HFFc6 (cell line): ENCODE results near the gene PIKFYVE. TPM values are rescaled to one million over a fixed set of nuclear protein-coding genes. Genes with fewer than 3 reads are reported as not detected.

ENCODE experiments used
- DNase-seq: peaks from one replicate; pipeline ENCODE4 v3.0.0-alpha.2; 2018
- H3K27ac Mint-ChIP-seq: 2 replicates; pipeline ENCODE4 v1.8.0; 2020; ENCODE audit warnings: mild to moderate bottlenecking, mixed read lengths
- H3K27me3 Mint-ChIP-seq: 2 replicates; pipeline ENCODE4 v1.8.0; 2021; ENCODE audit warnings: mild to moderate bottlenecking, moderate library complexity, mixed read lengths; ENCODE audit not compliant: insufficient read depth
- H3K36me3 Mint-ChIP-seq: 2 replicates; pipeline ENCODE4 v1.8.0; 2021; ENCODE audit warnings: low read depth, mixed read lengths
- H3K4me1 Mint-ChIP-seq: 2 replicates; pipeline ENCODE4 v1.8.0; 2020; ENCODE audit warnings: low read depth, mixed read lengths
- H3K4me3 Mint-ChIP-seq: 2 replicates; pipeline ENCODE4 v1.8.0; 2020; ENCODE audit warnings: mild to moderate bottlenecking, moderate library complexity, mixed read lengths
- H3K9me3 Mint-ChIP-seq: 2 replicates; pipeline ENCODE4 v1.8.0; 2020; ENCODE audit warnings: mild to moderate bottlenecking, mixed read lengths
- total RNA-seq, 6 experiments: library from RNA; stranded (reverse); fragmentation: NEBNext Ultra II Directional; extraction: Animal tissue kit (Norgen Biotek cat#: 25700); gene quantifications; 2 replicates in 1 of 6; 3 replicates in 5 of 6; pipeline ENCODE4 v1.2.3, GENCODE V29; 2021
- TF ChIP-seq, protein P1 (sequence below): fragments of 200-600 bp; sonication (generic); IDR thresholded peaks from 2 replicates; pipeline ENCODE4 v1.5.0; 2021; ENCODE audit warnings: antibody characterized with exemption, mild to moderate bottlenecking

The PIKFYVE gene
- total RNA-seq, 6 experiments from 2014 or later = 17.2 to 22.0 (median 20.2) TPM

DNA sequence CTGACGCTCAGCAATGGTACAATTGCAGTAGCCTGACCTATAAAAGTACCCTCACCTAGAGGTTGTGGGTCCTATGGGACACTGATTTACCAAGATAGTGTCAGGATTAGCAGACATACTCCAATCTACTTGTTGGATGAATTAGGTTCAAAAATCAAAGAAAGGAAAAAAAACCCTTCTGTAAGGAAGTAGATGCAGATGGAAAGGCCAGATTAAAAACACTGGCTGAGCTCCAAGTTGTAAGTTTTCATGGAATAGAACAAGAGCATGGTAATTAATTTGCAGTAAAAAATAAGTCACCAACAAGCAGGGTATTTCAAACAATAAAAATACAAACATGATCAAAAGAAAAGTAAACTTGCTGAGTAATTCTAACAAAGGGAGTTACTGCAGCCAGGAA is 37.6 kb upstream of the PIKFYVE start:
- DNase-seq = no peak
- Mint-ChIP-seq H3K27me3 (peaks cover 5% of the 10 kb centered on the region; the same call in 1 of the 2 replicates), H3K9me3 (peaks cover 4% of the 10 kb centered on the region; the same call in 1 of the 2 replicates), H3K4me3 (no peak overlapping the region), H3K27ac (no peak overlapping the region), H3K4me1 (peaks cover 6% of the 10 kb centered on the region; the same call in 1 of the 2 replicates), H3K36me3 (no peaks in the 10 kb centered on the region)
- TF ChIP-seq, protein P1, sequence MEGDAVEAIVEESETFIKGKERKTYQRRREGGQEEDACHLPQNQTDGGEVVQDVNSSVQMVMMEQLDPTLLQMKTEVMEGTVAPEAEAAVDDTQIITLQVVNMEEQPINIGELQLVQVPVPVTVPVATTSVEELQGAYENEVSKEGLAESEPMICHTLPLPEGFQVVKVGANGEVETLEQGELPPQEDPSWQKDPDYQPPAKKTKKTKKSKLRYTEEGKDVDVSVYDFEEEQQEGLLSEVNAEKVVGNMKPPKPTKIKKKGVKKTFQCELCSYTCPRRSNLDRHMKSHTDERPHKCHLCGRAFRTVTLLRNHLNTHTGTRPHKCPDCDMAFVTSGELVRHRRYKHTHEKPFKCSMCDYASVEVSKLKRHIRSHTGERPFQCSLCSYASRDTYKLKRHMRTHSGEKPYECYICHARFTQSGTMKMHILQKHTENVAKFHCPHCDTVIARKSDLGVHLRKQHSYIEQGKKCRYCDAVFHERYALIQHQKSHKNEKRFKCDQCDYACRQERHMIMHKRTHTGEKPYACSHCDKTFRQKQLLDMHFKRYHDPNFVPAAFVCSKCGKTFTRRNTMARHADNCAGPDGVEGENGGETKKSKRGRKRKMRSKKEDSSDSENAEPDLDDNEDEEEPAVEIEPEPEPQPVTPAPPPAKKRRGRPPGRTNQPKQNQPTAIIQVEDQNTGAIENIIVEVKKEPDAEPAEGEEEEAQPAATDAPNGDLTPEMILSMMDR = no peak

DNA sequence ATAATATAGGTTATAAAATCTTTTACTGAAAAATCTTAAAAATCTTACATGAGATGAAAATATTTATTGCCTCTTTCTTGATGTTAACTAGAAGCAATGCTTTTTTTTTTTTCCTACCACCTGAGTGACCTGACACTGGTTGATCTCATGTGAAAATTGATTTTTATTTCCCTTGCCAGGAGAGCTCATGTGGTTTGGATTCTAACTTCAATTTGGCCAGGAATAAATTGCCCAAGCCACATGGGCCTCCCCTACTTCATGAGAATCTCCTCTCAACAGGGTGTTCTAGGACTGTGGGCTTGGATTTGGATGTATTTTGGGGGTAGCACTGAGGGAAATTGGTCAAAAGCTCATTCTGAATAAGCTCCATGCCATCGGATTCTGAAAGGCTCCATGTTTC is 31.3 kb upstream of the PIKFYVE start:
- no peaks in the 10 kb centered on the region; the same call in 1 of the 2 replicates for H3K9me3 Mint-ChIP-seq
- TF ChIP-seq, protein P1 = no peak
- DNase-seq = no peak
- no peak overlapping the region for H3K4me3 Mint-ChIP-seq
- H3K4me1 Mint-ChIP-seq = no peaks in the 10 kb centered on the region
- peaks cover 13% of the 10 kb centered on the region for H3K36me3 Mint-ChIP-seq
- no peak overlapping the region for H3K27ac Mint-ChIP-seq
- peaks cover 1% of the 10 kb centered on the region; the same call in 1 of the 2 replicates for H3K27me3 Mint-ChIP-seq

DNA sequence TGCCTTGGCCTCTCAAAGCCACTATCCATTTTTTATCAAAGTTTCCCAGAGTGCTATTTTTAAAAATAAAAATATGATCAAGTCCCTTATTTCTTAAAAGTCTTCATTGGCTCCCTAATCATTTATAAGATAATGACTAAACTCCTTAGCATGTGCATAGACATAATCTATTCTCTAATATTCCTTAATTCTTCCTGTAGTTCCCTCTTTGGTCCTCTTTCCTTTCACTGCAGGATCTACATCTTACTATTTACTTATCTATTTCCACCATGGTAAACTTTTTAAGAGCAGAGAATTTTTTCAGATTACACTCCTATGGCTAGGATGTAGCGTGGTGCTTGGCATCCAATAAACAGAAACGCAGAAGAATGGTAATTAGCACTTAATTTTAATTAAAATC is 30.2 kb upstream of the PIKFYVE start:
- Mint-ChIP-seq H3K9me3 (no peaks in the 10 kb centered on the region; the same call in 1 of the 2 replicates), H3K4me3 (no peak overlapping the region), H3K27me3 (peaks cover 1% of the 10 kb centered on the region; the same call in 1 of the 2 replicates), H3K27ac (no peak overlapping the region), H3K36me3 (peaks cover 14% of the 10 kb centered on the region), H3K4me1 (no peaks in the 10 kb centered on the region)
- TF ChIP-seq, protein P1 = no peak
- DNase-seq = no peak

DNA sequence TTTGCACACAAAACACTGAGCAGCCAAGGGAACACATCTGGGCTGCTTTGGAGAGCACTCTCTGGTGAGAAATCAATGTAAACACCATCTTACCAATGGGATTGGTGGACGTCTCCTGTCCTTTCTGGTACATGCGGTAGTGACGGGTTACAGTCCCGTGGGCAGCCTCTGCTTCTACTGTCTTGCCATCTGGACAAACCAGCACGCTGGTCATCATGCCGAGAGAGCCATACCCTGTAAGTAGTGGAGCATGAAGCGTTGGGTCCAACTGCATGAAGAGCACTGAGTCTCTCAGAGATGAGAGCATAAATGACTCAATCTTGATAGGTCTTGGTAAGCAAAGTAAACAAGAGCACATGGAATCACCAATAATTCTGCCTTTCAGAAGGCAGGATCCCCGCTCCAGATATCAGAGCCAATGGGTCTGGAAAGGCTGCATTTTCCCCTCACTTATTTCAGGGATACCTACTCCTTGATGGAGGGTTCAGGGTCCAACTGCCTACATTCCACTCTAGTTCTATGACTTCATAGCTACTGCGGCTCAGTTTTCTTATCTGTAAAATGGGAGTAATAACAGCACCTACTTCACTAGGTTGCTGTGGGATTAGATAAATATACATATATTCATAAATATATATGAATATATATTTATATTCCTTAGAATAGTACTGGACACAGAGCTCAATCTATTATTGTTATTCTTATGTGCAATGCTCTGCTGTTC is 26.1 kb upstream of the PIKFYVE start:
- no peak overlapping the region for H3K4me3 Mint-ChIP-seq
- peaks cover 14% of the 10 kb centered on the region for H3K36me3 Mint-ChIP-seq
- no peaks in the 10 kb centered on the region for H3K9me3 Mint-ChIP-seq
- DNase-seq = no peak
- H3K27ac Mint-ChIP-seq = no peak overlapping the region
- no peaks in the 10 kb centered on the region; the same call in 1 of the 2 replicates for H3K27me3 Mint-ChIP-seq
- no peaks in the 10 kb centered on the region for H3K4me1 Mint-ChIP-seq
- TF ChIP-seq, protein P1 = no peak

DNA sequence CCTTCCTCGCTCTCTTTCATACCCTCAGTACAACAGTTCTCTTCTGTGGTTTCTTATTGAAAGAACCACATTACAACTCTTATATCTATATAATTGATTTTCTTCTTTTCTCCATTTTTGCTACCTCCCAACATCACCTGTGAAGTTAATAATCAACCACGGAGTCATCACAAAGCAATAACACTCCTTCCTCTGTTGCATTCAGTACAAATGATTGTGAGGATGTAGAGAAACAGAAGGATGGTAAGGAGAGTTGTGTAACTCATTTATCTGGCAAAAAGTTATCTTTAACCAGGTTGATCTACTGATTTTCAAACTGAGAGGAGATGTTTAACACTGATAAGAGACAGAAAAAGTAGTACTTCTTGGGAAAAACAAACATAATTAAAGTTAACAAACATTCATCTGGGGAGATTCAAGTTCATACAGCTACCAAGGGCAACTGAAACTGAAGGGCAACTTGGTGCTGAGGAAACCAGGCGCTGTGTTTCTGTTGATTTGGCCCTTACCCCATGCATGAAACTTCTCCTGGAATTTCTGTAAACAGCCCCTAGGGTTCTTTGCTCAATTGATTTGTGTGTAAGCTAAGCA is 25.3 kb upstream of the PIKFYVE start:
- Mint-ChIP-seq H3K9me3 (no peaks in the 10 kb centered on the region), H3K36me3 (peaks cover 8% of the 10 kb centered on the region), H3K4me1 (no peaks in the 10 kb centered on the region), H3K27me3 (no peaks in the 10 kb centered on the region; the same call in 1 of the 2 replicates), H3K27ac (no peak overlapping the region), H3K4me3 (no peak overlapping the region)
- no peak for DNase-seq
- TF ChIP-seq, protein P1 = no peak
